NCI-H345 treated with DMSO at 0.1 percent for 48 hours (cell line): ENCODE measurements around the gene PSME1.
A peak's percentile ranks its signal among the peaks of the same experiment; 100 is the strongest.

Experiments used
- DNase-seq: peaks from one replicate; lab custom pipeline; 2025; ENCODE audit not compliant: unreplicated experiment; lab: John Stamatoyannopoulos, UW

The PSME1 gene

GRCh38 chr14:24146453-24146977, 10.5 kb downstream of the PSME1 start, which contains the start of gene PSME2:
Gene PSME2, minus strand, starts transcription at chr14:24146610. Its CDS starts 29 bp downstream, at chr14:24146581.
- peak; percentile 88 for DNase-seq

GRCh38 chr14:24146978-24147760, 11.2 kb downstream of the PSME1 start, which contains the start of gene RNF31:
Gene RNF31, plus strand, starts transcription at chr14:24147498. Its CDS starts 201 bp downstream, at chr14:24147699.
- DNase-seq = peak; percentile 97

DNA sequence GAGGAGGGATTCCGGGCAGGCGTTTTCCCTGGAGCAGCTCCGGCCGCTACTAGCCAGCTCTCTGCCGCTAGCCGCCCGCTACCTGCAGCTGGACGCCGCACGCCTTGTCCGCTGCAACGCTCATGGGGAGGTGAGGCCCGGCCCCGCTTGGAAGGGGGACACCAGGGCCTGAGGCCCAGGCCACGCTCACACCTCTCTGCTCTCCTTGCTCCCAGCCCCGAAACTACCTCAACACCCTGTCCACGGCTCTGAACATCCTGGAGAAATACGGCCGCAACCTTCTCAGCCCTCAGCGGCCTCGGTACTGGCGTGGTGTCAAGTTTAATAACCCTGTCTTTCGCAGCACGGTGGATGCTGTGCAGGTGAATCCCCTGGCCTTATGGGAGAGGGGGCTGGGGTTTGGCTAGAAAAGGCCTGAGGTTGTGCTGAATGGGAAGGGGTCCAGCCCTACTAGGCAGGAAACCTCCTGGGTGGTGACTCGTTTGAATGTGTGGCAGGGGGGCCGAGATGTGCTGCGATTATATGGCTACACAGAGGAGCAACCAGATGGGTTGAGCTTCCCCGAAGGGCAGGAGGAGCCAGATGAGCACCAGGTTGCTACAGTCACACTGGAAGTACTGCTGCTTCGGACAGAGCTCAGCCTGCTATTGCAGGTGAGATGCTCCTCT, 11.9 kb downstream of the PSME1 start:
- no peak for DNase-seq

- DNase-seq = no peak
Measured at GRCh38 chr14:24149302-24149969, 13.4 kb downstream of the PSME1 start.

GRCh38 chr14:24150061-24150460, 14.1 kb downstream of the PSME1 start:
- DNase-seq = no peak

- no peak for DNase-seq
Measured at GRCh38 chr14:24150567-24150966, 14.6 kb downstream of the PSME1 start.

- no peak for DNase-seq
Measured at GRCh38 chr14:24150993-24151392, 15.0 kb downstream of the PSME1 start.

- DNase-seq = no peak
Measured at GRCh38 chr14:24151404-24152080, 15.5 kb downstream of the PSME1 start.

- DNase-seq = no peak
Measured at GRCh38 chr14:24155100-24155499, 19.1 kb downstream of the PSME1 start.

DNA sequence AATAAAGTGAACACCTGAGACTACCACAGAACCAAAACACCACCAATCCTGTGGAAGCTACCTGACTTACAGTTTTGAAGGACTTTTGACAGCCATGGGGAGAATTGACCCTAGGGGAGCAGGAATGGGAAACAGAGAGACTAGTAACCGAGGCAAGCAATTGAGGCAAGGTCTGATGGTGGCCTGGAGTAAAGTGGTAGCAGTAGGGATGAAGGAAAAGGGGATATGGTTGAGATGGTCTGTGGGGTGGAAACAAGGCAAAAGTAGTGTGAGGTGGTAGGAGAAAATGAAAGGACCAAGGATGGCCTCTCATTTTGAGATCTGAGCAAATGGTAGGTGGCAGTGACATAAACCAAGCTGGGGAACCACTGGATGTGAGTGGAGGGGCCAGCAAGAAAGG, 20.8 kb downstream of the PSME1 start:
- DNase-seq = no peak

GRCh38 chr14:24157331-24157730, 21.3 kb downstream of the PSME1 start:
- DNase-seq = no peak

- DNase-seq = no peak
Measured at GRCh38 chr14:24159777-24160498, 23.9 kb downstream of the PSME1 start.

DNA sequence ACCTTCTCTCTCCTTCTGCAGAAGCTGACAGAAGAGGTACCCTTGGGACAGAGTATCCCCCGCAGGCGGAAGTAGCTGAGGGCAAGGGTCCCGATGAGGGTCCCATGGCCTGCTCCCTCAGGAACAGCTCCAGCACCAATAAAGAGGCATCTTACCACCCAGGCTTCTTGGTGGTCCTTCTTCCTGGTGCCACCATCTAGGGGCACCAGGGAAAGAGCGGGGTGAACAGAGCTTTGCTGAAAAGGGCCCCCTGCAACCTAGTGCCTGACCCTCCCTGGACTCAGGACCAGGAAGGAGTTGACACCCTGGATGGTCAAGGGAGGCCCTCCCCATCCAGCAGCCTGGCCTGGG, 24.5 kb downstream of the PSME1 start:
- DNase-seq = no peak

GRCh38 chr14:24160850-24161804, 25.1 kb downstream of the PSME1 start, which contains the start of gene IRF9:
Gene IRF9, plus strand, starts transcription at chr14:24161265. Its CDS starts 880 bp downstream, at chr14:24162145.
- DNase-seq = peak; percentile 86

GRCh38 chr14:24162093-24162492, 26.1 kb downstream of the PSME1 start:
- no peak for DNase-seq

DNA sequence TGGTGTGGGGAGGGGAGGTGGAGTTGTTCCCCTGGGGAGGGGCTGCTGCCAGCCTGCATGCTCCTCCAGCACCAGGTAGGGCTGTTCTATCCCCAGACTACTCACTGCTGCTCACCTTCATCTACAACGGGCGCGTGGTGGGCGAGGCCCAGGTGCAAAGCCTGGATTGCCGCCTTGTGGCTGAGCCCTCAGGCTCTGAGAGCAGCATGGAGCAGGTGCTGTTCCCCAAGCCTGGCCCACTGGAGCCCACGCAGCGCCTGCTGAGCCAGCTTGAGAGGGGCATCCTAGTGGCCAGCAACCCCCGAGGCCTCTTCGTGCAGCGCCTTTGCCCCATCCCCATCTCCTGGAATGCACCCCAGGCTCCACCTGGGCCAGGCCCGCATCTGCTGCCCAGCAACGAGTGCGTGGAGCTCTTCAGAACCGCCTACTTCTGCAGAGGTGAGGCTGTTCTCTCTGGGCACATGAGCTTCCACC, 28.6 kb downstream of the PSME1 start:
- DNase-seq = no peak

DNA sequence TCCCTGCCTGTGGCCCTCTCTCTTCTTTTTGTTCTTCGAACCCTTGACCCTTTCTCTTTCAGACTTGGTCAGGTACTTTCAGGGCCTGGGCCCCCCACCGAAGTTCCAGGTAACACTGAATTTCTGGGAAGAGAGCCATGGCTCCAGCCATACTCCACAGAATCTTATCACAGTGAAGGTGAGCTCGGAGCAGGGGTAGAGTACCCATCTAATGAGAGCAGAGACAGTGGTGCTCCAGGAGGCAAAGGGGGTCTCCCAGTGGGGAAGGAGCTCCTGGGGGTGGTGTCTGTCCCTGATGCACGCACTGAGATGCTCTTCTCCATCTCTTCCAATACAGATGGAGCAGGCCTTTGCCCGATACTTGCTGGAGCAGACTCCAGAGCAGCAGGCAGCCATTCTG, 29.8 kb downstream of the PSME1 start:
- DNase-seq = no peak

- no peak for DNase-seq
Measured at GRCh38 chr14:24167469-24168114, 31.6 kb downstream of the PSME1 start.
